Activated CD4-positive, alpha-beta memory T cell treated with anti-CD3 and anti-CD28 coated beads for 36 hours (primary cell): Measurements from ENCODE around the gene CCDC59. TPM values are rescaled to one million over a fixed set of nuclear protein-coding genes. Genes with fewer than 3 reads are reported as not detected.

Source experiments
- CTCF ChIA-PET: fragments of 350-600 bp; sonication (Branson Sonifier 250); formaldehyde crosslinking; loops from one replicate; lab custom pipeline; 2021; ENCODE audit warnings: antibody characterized with exemption, inconsistent platforms; lab: Charles Lee
- POLR2A ChIA-PET: fragments of 350-600 bp; sonication (Branson Sonifier 250); formaldehyde crosslinking; loops from one replicate; lab custom pipeline; 2021; ENCODE audit warnings: antibody characterized with exemption; lab: Charles Lee
- DNase-seq: peaks from one replicate; pipeline ENCODE4 v3.0.0-alpha.2; 2020
- H3K27ac Mint-ChIP-seq: one replicate; pipeline ENCODE4 v1.8.0; 2021; ENCODE audit warnings: mixed read lengths
- H3K27me3 Mint-ChIP-seq: one replicate; pipeline ENCODE4 v1.8.0; 2021; ENCODE audit warnings: mixed read lengths
- H3K36me3 Mint-ChIP-seq: one replicate; pipeline ENCODE4 v1.8.0; 2021; ENCODE audit warnings: mixed read lengths
- H3K4me1 Mint-ChIP-seq: one replicate; pipeline ENCODE4 v1.8.0; 2021; ENCODE audit warnings: low read depth, mixed read lengths
- H3K4me3 Mint-ChIP-seq: one replicate; pipeline ENCODE4 v1.8.0; 2021; ENCODE audit warnings: mild to moderate bottlenecking, mixed read lengths
- H3K9me3 Mint-ChIP-seq: one replicate; pipeline ENCODE4 v1.8.0; 2021; ENCODE audit warnings: mixed read lengths
- intact Hi-C: fragments of 100-400 bp; cut with micrococcal nuclease; formaldehyde crosslinking; loops from one replicate; pipeline ENCODE4 v1.15.1; 2023
- total RNA-seq, 2 experiments: library from RNA; stranded (reverse); gene quantifications; one replicate each; pipeline ENCODE4 v1.2.3, GENCODE V29; 2021

Gene CCDC59, protein sequence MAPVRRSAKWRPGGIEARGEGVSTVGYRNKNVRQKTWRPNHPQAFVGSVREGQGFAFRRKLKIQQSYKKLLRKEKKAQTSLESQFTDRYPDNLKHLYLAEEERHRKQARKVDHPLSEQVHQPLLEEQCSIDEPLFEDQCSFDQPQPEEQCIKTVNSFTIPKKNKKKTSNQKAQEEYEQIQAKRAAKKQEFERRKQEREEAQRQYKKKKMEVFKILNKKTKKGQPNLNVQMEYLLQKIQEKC
- 10 to 100 TPM; 77.6 to 77.8 TPM for total RNA-seq

DNA sequence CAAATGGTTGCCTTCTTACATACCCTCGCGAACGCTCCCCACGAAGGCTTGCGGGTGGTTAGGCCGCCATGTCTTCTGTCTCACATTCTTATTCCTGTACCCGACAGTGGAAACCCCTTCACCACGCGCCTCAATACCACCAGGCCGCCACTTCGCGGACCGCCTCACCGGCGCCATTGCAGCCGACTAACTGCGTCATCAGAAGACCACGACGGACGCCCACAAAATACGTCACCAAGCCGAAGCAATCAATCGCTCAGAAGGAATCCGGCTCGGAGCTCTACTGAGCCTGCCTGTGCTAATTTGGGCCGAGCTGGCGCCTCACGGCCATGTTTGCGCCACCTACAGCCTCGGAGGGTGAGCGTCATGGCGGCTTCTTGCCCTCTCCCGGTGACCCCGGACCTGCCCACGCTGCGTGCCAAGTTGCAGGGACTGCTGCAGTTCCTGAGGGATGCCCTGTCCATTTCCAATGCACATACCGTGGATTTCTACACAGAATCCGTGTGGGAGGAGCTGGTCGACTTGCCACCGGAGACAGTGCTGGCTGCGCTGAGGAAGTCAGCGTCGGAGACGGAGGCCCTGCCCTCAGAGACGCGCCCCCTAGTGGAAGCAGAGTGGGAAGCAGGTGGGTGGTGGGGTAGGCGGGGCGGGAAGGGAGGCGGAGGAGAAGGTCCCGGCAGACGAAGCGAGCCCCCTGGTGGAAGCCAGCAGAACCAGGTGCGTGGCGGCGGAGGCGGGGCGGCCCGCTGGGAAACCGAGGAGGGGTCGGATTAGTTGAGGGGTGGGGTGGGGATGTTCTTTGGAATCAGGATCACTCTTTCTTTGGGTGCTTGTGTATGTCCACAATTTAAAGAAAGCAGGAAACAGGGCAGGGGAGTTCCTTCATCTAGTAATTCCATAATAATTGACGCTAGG is at the start of gene CCDC59, which contains the start of gene METTL25:
Gene CCDC59, minus strand, starts transcription at position 188 of the 915 bp plus-strand sequence. Its CDS starts 11 bp downstream, at position 177.
Gene METTL25, plus strand, starts transcription at position 330 of the 915 bp plus-strand sequence. Its CDS starts 37 bp downstream, at position 367.
- Mint-ChIP-seq H3K9me3 (no peaks in the 10 kb centered on the region), H3K36me3 (peaks cover 42% of the 10 kb centered on the region), H3K4me1 (peaks cover 44% of the 10 kb centered on the region), H3K27ac (peak within 1 kb of the TSS; percentile 97), H3K4me3 (peak within 1 kb of the TSS; percentile 98), H3K27me3 (no peaks in the 10 kb centered on the region)
- intact Hi-C loops: loop anchor here (1.0 kb wide), 2 partner anchors 328 to 714 kb away; partner anchors contain the start of gene TMTC2
- ChIA-PET POLR2A (interaction anchor here (0.6 to 0.7 kb wide), 3 partner anchors 53 to 346 kb away, joined by 3 to 4 read pairs (median 3); no protein-coding TSS in a partner anchor), CTCF (interaction anchor here (0.6 to 2.7 kb wide), 11 partner anchors 8 to 714 kb away, joined by 3 to 14 read pairs (median 4); partner anchors contain the start of gene TMTC2)
- DNase-seq: peak; percentile 98

DNA sequence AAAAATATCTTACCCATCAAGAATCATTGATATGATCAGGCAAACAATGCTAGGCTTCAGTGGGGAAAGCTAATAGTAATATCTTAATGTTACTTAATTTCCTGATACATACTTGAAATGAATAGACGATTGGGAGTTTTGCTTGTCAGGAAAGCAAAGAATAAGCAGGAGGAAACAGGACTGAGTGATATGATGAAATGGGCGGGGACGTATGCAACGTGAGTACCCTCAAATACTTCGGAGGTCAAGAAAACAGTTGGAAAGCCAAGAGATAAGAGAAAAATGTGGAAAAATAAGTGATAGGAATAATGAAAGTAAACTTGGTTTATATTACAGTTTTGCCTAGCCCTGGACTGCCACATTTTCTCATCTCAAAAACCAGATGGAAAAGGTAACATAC is 49.3 kb upstream of the CCDC59 start:
- Mint-ChIP-seq H3K27me3 (no peaks in the 10 kb centered on the region), H3K4me1 (no peaks in the 10 kb centered on the region), H3K9me3 (no peaks in the 10 kb centered on the region), H3K27ac (no peak overlapping the region), H3K36me3 (peaks cover 10% of the 10 kb centered on the region), H3K4me3 (no peak overlapping the region)
- ChIA-PET POLR2A (no interaction called here), CTCF (no interaction called here)
- intact Hi-C loops: no loop called here
- DNase-seq: no peak

DNA sequence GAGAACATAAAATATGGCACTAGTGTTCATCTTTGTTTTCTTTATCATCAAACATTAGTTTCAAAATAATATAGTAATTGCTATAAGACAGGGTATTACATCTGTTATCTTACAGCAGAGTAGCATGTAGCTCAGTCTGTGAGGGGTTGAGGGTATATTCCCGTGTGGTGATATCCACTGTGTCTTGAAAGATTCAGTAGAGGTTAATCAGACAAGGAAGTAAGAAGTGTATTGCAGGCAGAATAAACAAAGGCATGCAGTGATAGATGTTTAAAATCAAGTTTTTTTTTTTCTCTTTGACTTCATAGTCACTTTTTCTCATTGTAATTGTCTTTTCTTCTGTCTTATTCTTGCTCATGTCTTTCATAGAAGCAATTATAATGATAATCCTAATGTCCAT is 48.5 kb upstream of the CCDC59 start:
- ChIA-PET CTCF (no interaction called here), POLR2A (no interaction called here)
- Mint-ChIP-seq H3K27me3 (no peaks in the 10 kb centered on the region), H3K4me1 (no peaks in the 10 kb centered on the region), H3K27ac (no peak overlapping the region), H3K4me3 (no peak overlapping the region), H3K9me3 (no peaks in the 10 kb centered on the region), H3K36me3 (peaks cover 10% of the 10 kb centered on the region)
- no peak for DNase-seq
- intact Hi-C loops: no loop called here

DNA sequence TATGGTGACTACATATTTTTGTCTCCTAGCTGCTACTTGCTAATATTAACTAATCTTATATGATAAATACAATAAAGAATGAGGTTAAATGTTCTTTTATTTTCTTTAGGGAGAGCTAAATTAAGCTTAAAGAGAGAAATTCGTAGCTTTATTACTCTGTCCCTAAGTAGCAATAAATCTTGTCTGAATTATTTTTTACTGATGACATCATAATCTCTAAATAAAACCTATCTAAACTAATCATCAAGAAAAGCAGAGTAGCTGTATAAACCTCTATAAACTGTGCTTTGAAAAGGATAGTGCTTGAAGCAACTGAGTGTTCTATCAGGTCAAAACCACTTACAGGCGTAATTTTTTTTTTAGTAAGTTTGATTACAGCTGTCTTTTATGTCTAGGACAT is 42.6 kb upstream of the CCDC59 start:
- Mint-ChIP-seq H3K9me3 (no peaks in the 10 kb centered on the region), H3K4me1 (no peaks in the 10 kb centered on the region), H3K27me3 (no peaks in the 10 kb centered on the region), H3K27ac (no peak overlapping the region), H3K36me3 (peaks cover 8% of the 10 kb centered on the region), H3K4me3 (no peak overlapping the region)
- DNase-seq: no peak
- intact Hi-C loops: no loop called here
- CTCF ChIA-PET: interaction anchor here (0.5 kb wide), 1 partner anchor 43 kb away, joined by 3 read pairs; the partner anchor contains the start of genes CCDC59 and METTL25
- POLR2A ChIA-PET: interaction anchor here (0.6 kb wide), 1 partner anchor 11 kb away, joined by 3 read pairs; no protein-coding TSS in a partner anchor

DNA sequence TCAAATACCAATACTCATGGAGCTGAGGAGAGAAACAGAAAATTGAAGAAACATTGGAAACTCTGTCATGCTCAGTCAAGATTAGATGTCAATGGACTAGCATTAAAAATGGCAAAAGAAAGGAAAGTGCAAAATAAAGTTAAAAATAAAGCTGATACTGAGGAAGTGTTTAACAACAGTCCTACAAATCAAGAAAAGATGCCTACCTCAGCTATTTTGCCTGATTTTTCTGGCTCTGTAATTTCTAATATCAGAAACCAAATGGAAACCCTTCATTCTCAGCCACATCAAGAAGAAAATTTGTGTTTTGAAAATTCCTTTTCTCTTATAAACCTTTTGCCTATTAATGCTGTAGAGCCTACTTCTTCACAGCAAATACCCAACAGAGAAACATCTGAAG is 40.7 kb upstream of the CCDC59 start:
- no peak overlapping the region for H3K4me3 Mint-ChIP-seq
- intact Hi-C loops: no loop called here
- no peaks in the 10 kb centered on the region for H3K9me3 Mint-ChIP-seq
- ChIA-PET CTCF (no interaction called here), POLR2A (no interaction called here)
- no peak overlapping the region for H3K27ac Mint-ChIP-seq
- peaks cover 10% of the 10 kb centered on the region for H3K36me3 Mint-ChIP-seq
- DNase-seq: no peak
- H3K27me3 Mint-ChIP-seq: no peaks in the 10 kb centered on the region
- H3K4me1 Mint-ChIP-seq: no peaks in the 10 kb centered on the region

DNA sequence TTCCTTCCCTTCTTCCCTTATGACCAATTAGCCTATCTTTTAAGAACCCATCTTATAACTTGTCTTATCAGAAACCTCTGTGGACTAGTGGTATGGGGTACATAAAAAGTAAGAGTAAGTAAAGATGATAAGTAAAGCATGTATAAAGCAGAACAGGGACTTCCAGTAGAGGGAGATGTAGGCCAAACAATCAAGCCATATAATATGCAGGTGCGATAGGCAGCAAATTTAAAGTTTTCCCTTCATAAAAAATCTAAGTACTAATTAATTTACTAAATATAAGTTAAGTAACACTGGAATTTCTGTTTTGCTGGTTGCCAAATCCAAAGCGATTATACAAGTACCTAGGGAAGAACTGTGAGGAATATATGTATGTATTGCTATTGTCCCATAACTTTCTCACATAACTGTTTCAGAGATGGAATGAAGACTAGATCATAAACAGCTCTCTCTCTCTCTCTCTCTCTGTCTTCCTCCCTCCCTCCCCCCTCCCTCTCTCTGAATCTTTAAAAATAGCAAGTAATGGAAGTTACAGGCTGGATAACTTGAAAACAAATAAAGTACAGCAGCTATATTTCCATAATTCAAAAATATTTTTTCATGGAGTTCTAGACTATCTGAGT is 25.9 kb upstream of the CCDC59 start:
- H3K27me3 Mint-ChIP-seq: no peaks in the 10 kb centered on the region
- POLR2A ChIA-PET: no interaction called here
- peaks cover 5% of the 10 kb centered on the region for H3K9me3 Mint-ChIP-seq
- H3K4me1 Mint-ChIP-seq: no peaks in the 10 kb centered on the region
- H3K36me3 Mint-ChIP-seq: peaks cover 6% of the 10 kb centered on the region
- no peak overlapping the region for H3K4me3 Mint-ChIP-seq
- intact Hi-C loops: no loop called here
- DNase-seq: no peak
- CTCF ChIA-PET: no interaction called here
- H3K27ac Mint-ChIP-seq: no peak overlapping the region

DNA sequence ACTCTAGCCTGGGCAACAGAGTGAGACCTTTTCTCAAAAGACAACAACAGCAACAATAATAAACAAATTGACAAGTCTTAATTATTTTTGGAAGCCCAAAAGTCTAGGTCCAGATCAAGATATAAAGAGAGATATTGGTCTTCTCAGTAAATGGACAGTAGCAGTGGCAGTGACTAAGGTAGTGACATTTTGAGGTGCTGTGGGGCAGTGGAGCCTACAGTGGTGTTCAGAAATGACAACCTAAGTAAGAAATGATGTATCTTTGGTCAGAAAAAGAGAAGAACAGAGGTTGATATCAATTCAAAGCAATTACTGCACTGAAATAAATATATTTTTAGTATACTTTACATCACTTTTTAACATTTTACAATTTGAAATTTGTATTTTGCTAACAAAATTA is 20.8 kb upstream of the CCDC59 start:
- ChIA-PET CTCF (no interaction called here), POLR2A (no interaction called here)
- no peaks in the 10 kb centered on the region for H3K27me3 Mint-ChIP-seq
- H3K27ac Mint-ChIP-seq: no peak overlapping the region
- H3K36me3 Mint-ChIP-seq: peaks cover 16% of the 10 kb centered on the region
- intact Hi-C loops: no loop called here
- H3K4me3 Mint-ChIP-seq: no peak overlapping the region
- peaks cover 17% of the 10 kb centered on the region for H3K9me3 Mint-ChIP-seq
- no peaks in the 10 kb centered on the region for H3K4me1 Mint-ChIP-seq
- DNase-seq: no peak

DNA sequence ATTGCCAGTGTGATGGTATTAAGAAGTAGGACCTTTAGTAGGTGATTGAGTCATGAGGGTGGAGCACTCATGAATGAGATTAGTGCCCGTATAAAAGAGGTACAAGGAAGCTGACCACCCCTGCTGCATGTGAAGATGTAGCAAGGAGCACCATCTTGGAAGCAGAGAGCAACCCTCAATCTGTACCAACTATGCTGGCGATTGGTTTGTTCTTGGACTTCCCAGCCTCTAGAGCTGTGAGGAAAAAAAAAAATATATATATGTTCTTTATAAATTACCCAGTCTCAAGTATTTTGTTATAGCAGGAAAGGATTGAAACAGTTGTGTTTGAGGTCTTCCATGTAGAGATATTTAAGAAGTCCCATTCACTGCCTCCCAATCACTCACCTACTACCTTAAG is 17.0 kb upstream of the CCDC59 start:
- H3K4me1 Mint-ChIP-seq: no peaks in the 10 kb centered on the region
- no peak overlapping the region for H3K27ac Mint-ChIP-seq
- peaks cover 39% of the 10 kb centered on the region for H3K36me3 Mint-ChIP-seq
- POLR2A ChIA-PET: no interaction called here
- DNase-seq: no peak
- CTCF ChIA-PET: interaction anchor here (2.2 kb wide), 1 partner anchor 17 kb away, joined by 9 read pairs; the partner anchor contains the start of genes CCDC59 and METTL25
- no peak overlapping the region for H3K4me3 Mint-ChIP-seq
- H3K27me3 Mint-ChIP-seq: no peaks in the 10 kb centered on the region
- intact Hi-C loops: no loop called here
- peaks cover 19% of the 10 kb centered on the region for H3K9me3 Mint-ChIP-seq

DNA sequence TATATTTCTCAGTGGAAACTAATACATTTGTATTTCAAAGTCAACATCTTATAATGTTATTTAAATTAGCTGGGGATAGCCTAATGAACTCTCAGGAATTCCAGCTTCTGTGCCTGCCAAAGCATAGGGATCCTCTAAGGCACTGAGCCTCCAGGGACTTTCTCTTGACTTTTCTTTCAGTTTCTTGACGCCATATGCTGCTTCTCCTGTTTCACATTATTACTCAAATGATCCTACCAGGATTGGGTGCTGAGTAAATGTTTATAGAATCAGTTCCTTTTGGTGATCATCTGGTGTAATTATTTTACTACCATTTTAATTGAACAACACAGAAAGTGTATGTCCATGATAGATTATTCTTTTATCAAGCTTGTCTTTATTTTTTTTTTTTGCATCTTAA is 8.0 kb upstream of the CCDC59 start:
- Mint-ChIP-seq H3K4me3 (no peak overlapping the region), H3K4me1 (peaks cover 7% of the 10 kb centered on the region), H3K27ac (no peak overlapping the region), H3K9me3 (peaks cover 2% of the 10 kb centered on the region), H3K36me3 (peaks cover 15% of the 10 kb centered on the region), H3K27me3 (no peaks in the 10 kb centered on the region)
- CTCF ChIA-PET: interaction anchor here (2.4 kb wide), 1 partner anchor 9 kb away, joined by 14 read pairs; the partner anchor contains the start of genes CCDC59 and METTL25
- POLR2A ChIA-PET: no interaction called here
- DNase-seq: no peak
- intact Hi-C loops: no loop called here

DNA sequence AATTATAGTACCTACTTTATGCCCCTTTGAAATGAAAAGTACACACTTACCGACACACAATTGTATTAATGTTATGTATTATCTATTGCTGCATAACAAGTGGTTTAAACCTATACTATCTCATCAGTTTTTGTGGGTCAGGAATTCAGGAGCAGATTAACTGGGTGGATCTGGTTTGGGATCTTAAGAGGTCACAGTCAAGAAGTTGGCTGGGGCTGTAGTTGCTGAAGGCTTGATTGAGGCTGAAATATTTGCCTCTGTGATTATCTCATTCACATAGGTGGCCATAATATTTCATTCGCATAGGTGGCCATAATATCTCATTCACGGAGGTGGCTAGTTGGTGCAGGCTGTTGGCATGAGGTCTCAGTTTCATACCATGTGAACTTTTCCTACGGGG is 5.8 kb upstream of the CCDC59 start:
- H3K27ac Mint-ChIP-seq: no peak overlapping the region
- ChIA-PET CTCF (no interaction called here), POLR2A (no interaction called here)
- H3K4me1 Mint-ChIP-seq: peaks cover 23% of the 10 kb centered on the region
- H3K4me3 Mint-ChIP-seq: no peak overlapping the region
- intact Hi-C loops: no loop called here
- H3K9me3 Mint-ChIP-seq: no peaks in the 10 kb centered on the region
- DNase-seq: no peak
- peaks cover 9% of the 10 kb centered on the region for H3K36me3 Mint-ChIP-seq
- no peaks in the 10 kb centered on the region for H3K27me3 Mint-ChIP-seq

DNA sequence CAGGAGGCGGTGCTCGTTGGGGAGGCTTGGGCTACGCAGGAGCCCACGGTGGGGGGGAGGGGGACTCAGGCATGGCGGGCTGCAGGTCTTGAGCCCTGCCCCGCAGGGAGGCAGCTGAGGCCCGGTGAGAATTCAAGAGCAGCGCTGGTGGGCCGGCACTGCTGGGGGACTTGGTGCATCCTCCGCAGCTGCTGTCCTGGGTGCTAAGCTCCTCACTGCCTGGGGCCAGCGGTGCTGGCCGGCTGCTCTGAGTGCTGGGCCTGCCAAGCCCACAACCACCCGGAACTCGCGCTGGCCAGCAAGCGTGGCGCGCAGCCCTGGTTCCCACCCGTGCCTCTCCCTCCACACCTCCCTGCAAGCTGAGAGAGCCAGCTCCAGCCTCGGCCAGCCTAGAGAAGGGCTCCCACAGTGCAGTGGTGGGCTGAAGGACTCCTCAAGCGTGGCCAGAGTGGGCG is 3.3 kb upstream of the CCDC59 start:
- CTCF ChIA-PET: no interaction called here
- peaks cover 20% of the 10 kb centered on the region for H3K36me3 Mint-ChIP-seq
- no peak overlapping the region for H3K27ac Mint-ChIP-seq
- POLR2A ChIA-PET: no interaction called here
- no peak for DNase-seq
- no peak overlapping the region for H3K4me3 Mint-ChIP-seq
- H3K9me3 Mint-ChIP-seq: no peaks in the 10 kb centered on the region
- intact Hi-C loops: no loop called here
- no peaks in the 10 kb centered on the region for H3K27me3 Mint-ChIP-seq
- peaks cover 32% of the 10 kb centered on the region for H3K4me1 Mint-ChIP-seq
